ENCODE data around the gene OPN4.

DNA sequence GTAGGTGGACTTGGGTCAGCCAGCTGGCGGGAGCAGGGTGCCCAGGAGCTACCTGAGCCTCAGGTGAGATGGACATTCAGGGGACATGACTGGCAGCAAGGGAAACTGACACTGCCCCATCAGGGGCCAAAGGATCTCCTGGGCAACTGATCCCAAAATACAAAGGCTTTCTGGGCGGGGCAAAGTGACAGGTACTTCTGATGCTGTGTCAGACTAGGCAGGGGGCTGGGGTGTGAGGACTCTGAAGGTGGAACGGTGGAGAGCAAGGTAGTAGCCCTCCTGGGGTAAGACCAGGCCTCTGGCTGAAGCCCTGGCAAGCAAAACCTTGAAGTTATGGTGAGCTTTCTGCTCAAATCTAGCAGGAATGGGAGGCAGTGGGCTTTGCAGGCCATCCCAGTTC lies 4.4 kb downstream of the OPN4 start:
- TF ChIP-seq CTCF (IDR thresholded peaks at IDR 0.05) (no peak), POLR2A (IDR thresholded peaks at IDR 0.05) (no peak)

Data from testis (tissue), 2 donors.